Left ventricle myocardium superior (tissue), 1 donor: ENCODE data around the gene FBXO27. TPM values are rescaled to one million over a fixed set of nuclear protein-coding genes. Genes with fewer than 3 reads are reported as not detected.

ENCODE experiments used
- total RNA-seq: library from RNA; stranded (reverse); fragmentation: NEBNext Ultra II Directional; extraction: Animal tissue kit (Norgen Biotek cat#: 25700); gene quantifications from one replicate; pipeline ENCODE4 v1.2.1, GENCODE V29; 2021
- donor health status: DM: no; HTN: yes; CAD: no; lungs with severe emphysema.

FBXO27 gene
- total RNA-seq, 1 donor from 2014 or later = 9.7 TPM

Other genes with a start within 250 kb of the FBXO27 start
- not detected for gene LGALS7B, start 243.3 kb downstream of the FBXO27 start, total RNA-seq
- 0.47 TPM for gene LGALS4, start 219.6 kb downstream of the FBXO27 start, total RNA-seq
- gene ECH1, start 200.8 kb downstream of the FBXO27 start, total RNA-seq = 1,171 TPM
- gene HNRNPL, start 182.6 kb downstream of the FBXO27 start, total RNA-seq = 171 TPM
- 4.5 TPM for gene RINL, start 154.3 kb downstream of the FBXO27 start, total RNA-seq
- gene SIRT2, start 132.9 kb downstream of the FBXO27 start, total RNA-seq = 94.4 TPM
- 14.5 TPM for gene NFKBIB, start 132.6 kb downstream of the FBXO27 start, total RNA-seq
- not detected for gene CCER2, start 120.4 kb downstream of the FBXO27 start, total RNA-seq
- 13.2 TPM for gene SARS2, start 101.8 kb downstream of the FBXO27 start, total RNA-seq
- gene MRPS12, start 101.6 kb downstream of the FBXO27 start, total RNA-seq = 71.9 TPM
- gene FBXO17, start 56.8 kb downstream of the FBXO27 start, total RNA-seq = 1.7 TPM
- not detected for gene ACP7, start 51.8 kb upstream of the FBXO27 start, total RNA-seq
- gene PAK4, start 93.2 kb upstream of the FBXO27 start, total RNA-seq = 17.4 TPM
- not detected for gene NCCRP1, start 164.4 kb upstream of the FBXO27 start, total RNA-seq
- not detected for gene SYCN, start 171.7 kb upstream of the FBXO27 start, total RNA-seq
- gene IFNL3, start 212.5 kb upstream of the FBXO27 start, total RNA-seq = not detected
- not detected for gene IFNL4, start 216.3 kb upstream of the FBXO27 start, total RNA-seq
- not detected for gene IFNL2, start 235.8 kb upstream of the FBXO27 start, total RNA-seq